H1 (cell line): ENCODE data around the gene CADM1. TPM values are rescaled to one million over a fixed set of nuclear protein-coding genes. Genes with fewer than 3 reads are reported as not detected.

Experiments
- BRCA1 ChIP-seq: IDR thresholded peaks from 2 replicates; pipeline ENCODE4 v1.6.1; 2012; ENCODE audit warnings: low read depth, low read length, improper control_type of control experiment
- CHD7 ChIP-seq: fragments of 300-600 bp; sonication (generic); IDR thresholded peaks from 2 replicates; pipeline ENCODE4 v1.7.1; 2012; ENCODE audit warnings: low read length, moderate library complexity, mild to moderate bottlenecking, inconsistent platforms; ENCODE audit not compliant: insufficient replicate concordance
- EGR1 ChIP-seq: IDR thresholded peaks from 2 replicates; pipeline ENCODE4 v1.6.1; 2011; ENCODE audit warnings: low read depth, low read length, borderline replicate concordance
- RNF2 ChIP-seq: fragments of 200-900, 300-1000 bp; sonication (generic); IDR thresholded peaks from 2 replicates; pipeline ENCODE4 v1.7.1; 2016; ENCODE audit warnings: borderline replicate concordance, low read depth, mild to moderate bottlenecking, antibody characterized with exemption, low read length; ENCODE audit not compliant: poor library complexity, severe bottlenecking; ENCODE audit errors: missing control alignments
- RXRA ChIP-seq: IDR thresholded peaks from 2 replicates; pipeline ENCODE4 v1.6.1; 2011; ENCODE audit warnings: low read depth, mild to moderate bottlenecking, low read length, moderate library complexity; ENCODE audit not compliant: insufficient read depth
- SAP30 ChIP-seq: fragments of 300-600 bp; sonication (generic); IDR thresholded peaks from 2 replicates; pipeline ENCODE4 v1.7.1; 2012; ENCODE audit warnings: low read length, moderate library complexity, mild to moderate bottlenecking, inconsistent platforms; ENCODE audit not compliant: insufficient read depth, insufficient replicate concordance
- SP1 ChIP-seq: IDR thresholded peaks from 2 replicates; pipeline ENCODE4 v1.6.1; 2011; ENCODE audit warnings: low read depth, low read length
- TCF12 ChIP-seq: IDR thresholded peaks from 2 replicates; pipeline ENCODE4 v1.6.1; 2011; ENCODE audit warnings: low read depth, mild to moderate bottlenecking, low read length
- polyA plus RNA-seq, 7 experiments: library from polyadenylated mRNA; depleted of rRNA in 3 of 7; stranded (reverse) in 5 of 7; unstranded in 2 of 7; fragments of >200 nt in 5 of 7; fragments of 200-250 nt in 2 of 7; gene quantifications; 1 replicate in 5 of 7; 2 replicates in 1 of 7; 4 replicates in 1 of 7; pipeline versions ENCODE4 v1.2.1 to v1.2.3, GENCODE V29; 2011 to 2013; ENCODE audit warnings: missing spikeins in 2 of 7, mixed read lengths in 2 of 7
- total RNA-seq: library from RNA; stranded (reverse); fragmentation: NEBNext Ultra II Directional; extraction: Animal tissue kit (Norgen Biotek cat#: 25700); gene quantifications from 2 replicates; pipeline ENCODE4 v1.2.1, GENCODE V29; 2021

Gene CADM1
- total and polyA plus RNA-seq, 2 of the 8 experiments (the other 6 are each of a cell fraction or from before 2014, with no cell fraction given), result 8.3 to 25.3 TPM

DNA sequence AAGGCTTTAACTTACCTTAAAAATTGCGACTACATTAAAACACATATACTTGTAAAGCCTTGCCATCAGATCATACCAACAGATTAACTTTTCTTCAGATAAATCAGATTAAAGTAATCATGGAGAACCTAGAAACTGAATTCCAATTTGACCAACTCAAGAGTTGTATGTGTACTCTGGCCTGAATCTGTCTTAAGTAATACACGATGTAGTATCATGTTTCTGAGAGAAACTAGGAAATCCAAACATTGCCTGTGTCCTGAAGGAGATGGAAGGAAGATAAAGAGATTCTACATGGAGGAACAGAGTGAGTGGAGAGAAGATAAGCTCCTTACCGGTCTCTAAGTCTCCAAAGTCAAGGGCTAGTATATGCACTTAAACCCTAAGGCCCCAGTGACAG, 162.1 kb downstream of the CADM1 start (continued):
- TF ChIP-seq CHD7 (no peak), TCF12 (no peak), BRCA1 (no peak), EGR1 (no peak), RXRA (no peak), SP1 (no peak), SAP30 (no peak), RNF2 (no peak)
